GM19238 (cell line): ENCODE measurements around the gene AQP11.
"Not testable (repeated sequence)": the region's sequence is repeated elsewhere in the genome, so short reads cannot be mapped to it uniquely, and the experiment has no call there.

Experiments
- DNase-seq: peaks from one replicate; pipeline ENCODE4 v3.0.0; 2011; ENCODE audit warnings: low spot score; ENCODE audit not compliant: insufficient read length

AQP11 gene

GRCh38 chr11:77592727-77593126 lies 3.0 kb downstream of the AQP11 start:
- DNase-seq, result no peak

GRCh38 chr11:77593883-77594282 lies 4.1 kb downstream of the AQP11 start:
- no peak for DNase-seq

- DNase-seq, result no peak
Measured at GRCh38 chr11:77596626-77597025, 6.9 kb downstream of the AQP11 start.

- no peak for DNase-seq
Measured at GRCh38 chr11:77598195-77598594, 8.4 kb downstream of the AQP11 start.

GRCh38 chr11:77602381-77603088 lies 12.8 kb downstream of the AQP11 start:
- no peak for DNase-seq

- no peak for DNase-seq
Measured at GRCh38 chr11:77604281-77604680, 14.5 kb downstream of the AQP11 start.

GRCh38 chr11:77609234-77609633 lies 19.5 kb downstream of the AQP11 start:
- no peak for DNase-seq

GRCh38 chr11:77611921-77612320 lies 22.2 kb downstream of the AQP11 start:
- DNase-seq, result no peak

GRCh38 chr11:77617892-77618291 lies 28.1 kb downstream of the AQP11 start:
- DNase-seq, result no peak

- DNase-seq, result no peak
Measured at GRCh38 chr11:77619576-77620198, 29.9 kb downstream of the AQP11 start.

- DNase-seq, result no peak
Measured at GRCh38 chr11:77630157-77630710, 40.5 kb downstream of the AQP11 start.

GRCh38 chr11:77633926-77634325 lies 44.2 kb downstream of the AQP11 start:
- DNase-seq, result not testable (repeated sequence)

GRCh38 chr11:77636731-77637344 lies 47.1 kb downstream of the AQP11 start:
- no peak for DNase-seq

GRCh38 chr11:77637345-77638165 lies 47.8 kb downstream of the AQP11 start, which contains the start of gene CLNS1A:
Gene CLNS1A, minus strand, starts transcription at chr11:77637794. Its CDS starts 80 bp downstream, at chr11:77637714.
- peak; percentile 53 for DNase-seq

GRCh38 chr11:77642228-77642627 lies 52.5 kb downstream of the AQP11 start:
- DNase-seq, result no peak

GRCh38 chr11:77644887-77645286 lies 55.1 kb downstream of the AQP11 start:
- no peak for DNase-seq

GRCh38 chr11:77647654-77648305 lies 58.0 kb downstream of the AQP11 start:
- DNase-seq, result no peak

- DNase-seq, result no peak
Measured at GRCh38 chr11:77650123-77650522, 60.4 kb downstream of the AQP11 start.

GRCh38 chr11:77654770-77655434 lies 65.1 kb downstream of the AQP11 start:
- DNase-seq, result no peak

- DNase-seq, result no peak
Measured at GRCh38 chr11:77656362-77656761, 66.6 kb downstream of the AQP11 start.
